SHP77 (cell line): Measurements from ENCODE around the gene C1QTNF6.
"Not testable (repeated sequence)": the region's sequence is repeated elsewhere in the genome, so short reads cannot be mapped to it uniquely, and the experiment has no call there.

Experiments
- DNase-seq, 2 experiments: peaks; one replicate each; lab custom pipeline; 2025; lab: John Stamatoyannopoulos, UW

The C1QTNF6 gene

DNA sequence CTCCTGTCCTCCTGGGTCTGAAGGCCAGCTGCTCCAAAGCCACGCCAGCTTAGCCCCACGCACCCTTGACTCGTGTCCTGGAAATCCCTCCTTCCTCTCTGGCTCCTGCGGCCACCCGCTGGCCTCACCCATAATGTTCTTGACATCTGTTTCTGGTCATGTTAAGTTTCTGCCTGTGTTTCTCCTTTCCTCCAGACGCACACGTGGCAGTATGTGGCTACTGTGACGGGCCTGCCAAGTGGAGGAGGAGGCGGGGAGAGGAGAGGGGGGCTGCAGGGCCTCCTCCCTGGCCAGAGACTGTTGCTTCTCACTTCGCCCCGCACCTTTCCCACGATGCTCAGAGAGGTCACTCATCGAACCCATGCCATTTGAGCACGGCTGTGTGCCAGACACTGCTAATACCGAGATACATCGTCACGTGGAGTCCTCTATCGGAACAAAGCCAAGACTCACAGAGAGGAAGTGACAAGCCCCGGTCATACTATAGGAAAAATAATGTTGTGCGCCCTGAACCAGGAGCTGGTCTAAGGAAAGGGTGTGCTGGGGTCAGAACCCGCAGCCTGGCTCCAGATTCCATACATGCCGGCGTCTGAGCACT lies 11.5 kb downstream of the C1QTNF6 start:
- no peak for DNase-seq

DNA sequence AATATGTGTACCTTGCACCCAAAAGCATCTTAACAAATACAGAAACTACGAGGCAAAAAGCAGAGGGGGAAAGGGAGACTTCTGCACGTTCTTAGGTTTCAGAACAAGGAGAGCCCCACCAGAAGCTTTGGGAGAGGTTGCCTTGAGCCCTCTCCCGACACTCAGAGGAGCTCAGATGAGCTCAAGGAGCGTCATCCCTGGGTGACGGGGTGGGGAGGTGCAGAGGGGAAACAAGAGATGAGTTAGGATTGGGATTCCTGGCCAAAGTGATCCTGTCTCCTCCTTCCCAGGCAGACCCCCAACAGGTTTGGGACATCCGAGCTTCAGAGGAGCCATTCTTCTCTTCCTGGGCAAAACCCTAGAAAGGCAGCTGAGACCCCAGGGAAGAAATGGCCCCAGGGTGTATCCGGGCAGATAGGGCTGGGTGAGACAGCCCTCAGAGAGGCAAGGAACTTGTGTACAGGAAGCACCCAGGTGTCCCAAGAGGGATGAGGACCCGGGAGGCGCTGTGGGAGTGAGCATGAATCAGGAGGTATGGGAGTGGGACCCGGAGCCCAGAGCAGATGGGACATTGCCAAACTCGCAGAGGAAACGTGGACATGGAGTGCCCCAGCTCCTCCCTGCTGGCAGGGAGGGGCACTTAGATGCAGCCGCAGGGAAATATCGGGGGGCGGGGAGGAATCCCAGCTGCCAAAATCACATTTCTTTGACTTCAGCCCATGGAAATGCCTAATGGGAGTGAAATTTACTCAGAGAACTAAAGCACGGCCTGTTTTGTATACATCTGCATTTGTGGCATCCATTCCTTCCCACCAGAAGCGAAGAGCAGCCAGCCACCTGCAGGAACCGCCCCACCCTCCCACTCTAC lies 12.4 kb downstream of the C1QTNF6 start:
- DNase-seq: no peak

- no peak for DNase-seq
Measured at GRCh38 chr22:37174964-37175363, 13.1 kb downstream of the C1QTNF6 start.

GRCh38 chr22:37173709-37174108 lies 14.3 kb downstream of the C1QTNF6 start:
- no peak for DNase-seq

GRCh38 chr22:37172266-37173245 lies 15.5 kb downstream of the C1QTNF6 start:
- DNase-seq: no peak

GRCh38 chr22:37171662-37172061 lies 16.4 kb downstream of the C1QTNF6 start:
- DNase-seq: no peak

- DNase-seq: not testable (repeated sequence)
Measured at GRCh38 chr22:37170689-37171405, 17.2 kb downstream of the C1QTNF6 start.

- no peak for DNase-seq
Measured at GRCh38 chr22:37169947-37170688, 17.9 kb downstream of the C1QTNF6 start.

DNA sequence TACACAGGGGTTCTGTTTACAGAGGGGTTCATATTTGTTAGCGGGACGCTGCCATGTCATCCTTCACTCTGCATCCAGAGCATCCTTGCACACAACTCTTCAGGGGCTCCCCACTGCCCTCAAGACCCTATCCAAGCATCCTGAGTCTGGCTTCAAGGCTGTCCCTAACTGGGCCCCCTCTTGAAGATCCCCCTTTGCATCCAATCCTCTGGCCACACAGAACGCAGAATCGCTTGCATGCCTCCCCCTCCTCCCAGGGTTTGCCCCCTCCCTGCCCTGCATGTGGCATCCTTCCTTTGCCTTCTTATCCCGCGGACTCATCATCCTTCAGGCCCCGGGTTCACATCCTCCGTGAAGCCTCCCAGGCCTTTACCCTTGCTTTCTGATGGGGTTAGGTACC lies 18.6 kb downstream of the C1QTNF6 start:
- DNase-seq: no peak

DNA sequence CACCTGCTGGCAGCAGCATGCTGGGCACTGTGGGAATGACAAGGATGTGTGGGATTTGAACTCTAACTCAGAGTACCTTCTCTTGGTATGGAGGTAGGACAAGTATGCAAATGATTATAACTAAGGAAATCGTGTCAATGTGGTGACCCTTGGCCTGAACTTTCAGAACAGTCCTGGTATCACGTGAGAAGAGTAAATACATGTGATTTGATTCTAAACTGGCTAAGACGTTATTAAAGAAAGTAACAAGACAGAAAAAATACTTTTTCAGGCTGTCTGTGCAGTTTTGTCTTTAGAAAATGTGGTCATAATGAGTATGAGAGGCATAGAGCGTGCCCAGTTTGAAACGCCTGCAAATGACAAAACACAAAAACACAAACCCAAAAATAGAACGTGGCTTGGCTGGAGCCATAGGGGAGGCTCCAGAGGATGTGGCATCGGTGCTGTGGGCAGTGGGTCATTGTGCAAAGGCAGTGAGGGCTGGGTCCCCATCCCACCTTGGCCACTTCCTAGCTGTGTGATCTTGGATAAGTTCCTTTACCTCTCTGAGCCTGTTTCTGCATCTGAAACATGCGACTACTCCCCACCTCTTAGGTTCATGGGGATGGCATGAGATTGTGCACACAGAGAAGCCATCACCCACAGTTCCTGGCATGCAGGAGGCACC lies 19.9 kb downstream of the C1QTNF6 start:
- DNase-seq: no peak

DNA sequence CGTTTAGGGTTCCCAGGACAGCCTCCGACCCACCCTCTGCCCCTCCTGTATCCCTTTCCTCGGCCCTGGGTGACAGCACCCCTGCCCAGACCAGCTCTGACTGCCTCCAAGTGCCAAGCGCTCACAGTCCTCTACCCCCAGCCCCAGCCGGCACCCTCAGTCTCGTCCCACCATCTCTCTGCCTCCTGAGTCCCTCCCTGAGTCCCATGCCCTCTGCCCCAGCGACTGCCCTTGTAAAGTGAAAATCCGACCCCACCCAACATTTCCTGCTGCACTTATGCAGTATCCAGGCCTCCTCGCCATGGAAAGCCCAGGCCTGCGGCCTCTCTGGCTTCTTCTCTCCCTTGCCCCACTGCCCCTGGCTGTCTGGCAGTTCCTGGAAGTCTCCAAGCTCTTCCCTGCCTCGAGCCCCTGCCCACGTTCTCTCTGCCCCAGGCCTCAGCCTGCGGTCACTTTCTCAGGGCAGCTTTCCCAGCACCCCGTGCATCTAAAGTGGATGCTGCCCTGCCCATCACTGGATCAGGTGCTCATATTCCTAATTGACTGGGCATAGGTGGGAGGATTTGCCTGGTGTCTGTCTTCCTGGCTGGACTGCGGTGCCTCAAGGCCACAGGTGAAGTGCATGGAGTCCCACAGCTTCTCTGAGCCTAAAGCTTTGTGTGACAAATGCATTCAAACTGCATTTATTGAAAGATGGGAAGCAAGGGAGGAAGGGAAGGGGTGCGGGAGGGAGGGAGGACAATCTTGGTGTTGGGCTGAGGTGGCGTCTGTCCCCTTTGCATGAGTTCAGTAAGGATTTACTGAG lies 20.7 kb downstream of the C1QTNF6 start:
- DNase-seq: no peak

DNA sequence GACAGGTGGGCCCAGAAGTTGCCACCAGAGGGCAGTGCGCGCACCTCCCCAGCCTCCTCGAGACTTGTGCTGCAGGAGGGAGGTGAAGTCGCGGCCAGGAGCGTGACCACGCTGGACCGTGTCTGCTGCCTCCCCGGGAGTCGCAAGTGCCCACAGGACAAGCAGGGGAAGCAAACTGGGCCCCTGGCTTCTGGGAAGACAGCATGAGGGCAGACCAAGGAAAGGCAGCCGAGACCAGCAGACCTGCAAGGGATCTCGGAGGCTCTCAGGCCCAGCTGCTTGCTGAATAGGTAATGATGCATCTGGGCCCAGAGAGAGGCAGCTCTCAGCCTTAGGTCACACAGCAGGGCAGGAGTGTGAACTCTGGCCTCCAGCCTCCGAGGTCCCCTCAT lies 21.4 kb downstream of the C1QTNF6 start:
- DNase-seq: peak; percentile 48 to 71

DNA sequence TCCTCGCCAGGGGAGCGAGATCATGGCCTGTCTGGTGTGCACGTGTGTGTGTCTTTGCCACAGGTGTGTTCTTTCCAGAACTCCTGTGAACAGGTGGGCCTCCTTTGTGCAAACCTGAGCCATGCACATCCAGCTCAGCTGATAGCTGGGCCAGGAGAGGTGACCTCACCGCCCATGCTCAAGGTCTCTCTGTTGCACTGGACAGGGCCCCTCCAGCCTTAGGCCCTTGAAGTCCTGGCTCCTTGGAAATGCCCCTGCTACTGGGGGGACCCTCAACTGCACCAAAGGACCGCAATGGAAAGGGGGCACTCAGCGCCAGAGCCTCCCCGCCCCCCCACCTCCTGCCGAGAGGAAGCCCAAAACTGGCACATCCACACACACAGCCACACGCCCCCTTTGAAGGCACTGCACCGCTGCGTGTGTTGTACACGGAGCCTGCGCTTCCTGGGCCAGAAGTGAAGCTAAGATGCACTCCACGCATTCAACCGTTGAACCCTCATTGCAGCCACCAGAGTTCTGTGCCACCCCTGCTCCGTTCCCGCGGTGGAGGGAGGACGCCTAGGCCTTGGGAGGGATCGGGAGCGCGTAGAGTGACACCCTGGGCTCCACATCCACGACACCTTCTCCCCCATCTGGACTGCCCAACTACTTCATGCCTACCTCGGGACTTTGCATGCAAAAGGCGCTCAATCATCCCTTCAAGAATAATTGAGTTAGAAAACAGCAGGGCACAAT lies 21.9 kb downstream of the C1QTNF6 start:
- no peak for DNase-seq

DNA sequence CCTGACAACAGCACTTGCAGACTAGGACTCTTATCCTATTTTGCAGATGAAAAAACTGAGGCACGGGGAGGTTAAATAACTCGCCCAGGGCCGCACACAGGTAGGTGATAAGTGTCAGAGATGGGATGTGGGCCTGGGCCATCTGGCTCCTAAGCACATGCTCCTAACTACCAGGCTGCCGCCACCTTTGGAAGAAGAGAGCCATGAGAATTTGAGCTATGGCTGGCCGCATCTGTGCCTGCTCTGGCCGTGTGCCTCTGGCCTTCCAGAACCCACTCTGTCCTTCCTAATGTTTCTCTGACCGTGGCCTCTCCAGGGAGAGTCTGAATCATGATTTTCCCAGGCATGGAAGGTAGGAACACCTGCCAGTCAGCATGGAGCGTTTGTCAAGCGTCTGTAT lies 23.0 kb downstream of the C1QTNF6 start:
- no peak for DNase-seq

GRCh38 chr22:37164505-37164887 lies 23.6 kb downstream of the C1QTNF6 start:
- no peak for DNase-seq

GRCh38 chr22:37163575-37164504 lies 24.2 kb downstream of the C1QTNF6 start:
- DNase-seq: no peak

DNA sequence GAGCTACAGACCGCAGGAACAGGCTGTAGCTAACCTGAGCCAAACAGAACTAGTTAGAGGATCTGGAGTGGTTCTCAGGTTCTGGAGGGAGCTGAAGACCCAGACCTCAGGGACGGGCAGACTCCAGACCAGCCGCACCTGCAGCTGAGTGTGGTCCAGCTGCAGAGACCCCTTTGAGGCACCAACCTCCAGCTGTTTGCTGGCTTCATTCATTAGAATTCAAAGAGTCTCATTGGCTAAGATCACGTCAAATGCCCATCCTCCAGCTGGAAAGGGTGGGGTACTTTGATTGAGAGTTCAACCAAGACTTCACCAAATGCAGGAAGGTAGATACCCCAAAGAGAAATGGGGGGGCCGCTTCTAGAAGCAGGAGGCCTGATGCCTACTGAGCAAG lies 25.0 kb downstream of the C1QTNF6 start:
- no peak for DNase-seq
